Neuronal stem cell (in vitro differentiated cells): ENCODE results near the gene ZNF175.

Source experiments
- DNase-seq: peaks from one replicate; pipeline ENCODE4 v3.0.0-alpha.2; 2013; ENCODE audit warnings: low spot score
- H2AFZ ChIP-seq: one replicate; pipeline ENCODE4 v1.6.1; 2013; ENCODE audit warnings: mild to moderate bottlenecking, low read length, inconsistent platforms
- H2AK5ac ChIP-seq: 2 replicates; pipeline ENCODE4 v1.6.1; 2013; ENCODE audit warnings: low read depth, mild to moderate bottlenecking, inconsistent platforms, low read length, moderate library complexity, mixed read lengths
- H2BK120ac ChIP-seq: 2 replicates; pipeline ENCODE4 v1.6.1; 2013; ENCODE audit warnings: low read depth, mild to moderate bottlenecking, inconsistent platforms, low read length, moderate library complexity, mixed read lengths
- H2BK12ac ChIP-seq: one replicate; pipeline ENCODE4 v1.6.1; 2013; ENCODE audit warnings: low read length, inconsistent platforms
- H2BK15ac ChIP-seq: 2 replicates; pipeline ENCODE4 v1.6.1; 2013; ENCODE audit warnings: mild to moderate bottlenecking, low read length, inconsistent platforms, mixed read lengths
- H2BK5ac ChIP-seq: one replicate; pipeline ENCODE4 v1.6.1; 2013; ENCODE audit warnings: inconsistent platforms, mild to moderate bottlenecking, low read length, moderate library complexity
- H3K14ac ChIP-seq: one replicate; pipeline ENCODE4 v1.6.1; 2013; ENCODE audit warnings: low read length, inconsistent platforms
- H3K18ac ChIP-seq: 2 replicates; pipeline ENCODE4 v1.6.1; 2013; ENCODE audit warnings: low read length, inconsistent platforms
- H3K23ac ChIP-seq: 2 replicates; pipeline ENCODE4 v1.6.1; 2013; ENCODE audit warnings: low read depth, mild to moderate bottlenecking, mixed read lengths, low read length, inconsistent platforms; ENCODE audit not compliant: poor library complexity
- H3K27ac ChIP-seq: replicated peaks from 3 replicates; pipeline ENCODE4 v1.5.1; 2013; ENCODE audit warnings: low read length, inconsistent platforms
- H3K27me3 ChIP-seq, 3 experiments: 2 replicates each; pipeline ENCODE4 v1.6.1; 2013; ENCODE audit warnings: low read length in 3 of 3, mild to moderate bottlenecking in 2 of 3, inconsistent platforms in 1 of 3, low read depth in 1 of 3, mixed read lengths in 1 of 3, moderate library complexity in 1 of 3; ENCODE audit not compliant: control insufficient read depth in 3 of 3, insufficient read depth in 3 of 3
- H3K36me3 ChIP-seq, 2 donors: replicated peaks in 1 of 2; 2 replicates each; pipeline ENCODE4 v1.6.1; 2013; ENCODE audit warnings: low read length in 2 of 2; ENCODE audit not compliant: control insufficient read depth in 2 of 2, insufficient read depth in 2 of 2
- H3K4ac ChIP-seq: 2 replicates; pipeline ENCODE4 v1.6.1; 2013; ENCODE audit warnings: inconsistent platforms, mild to moderate bottlenecking, low read length, moderate library complexity
- H3K4me1 ChIP-seq, 2 donors: 1 replicate in 1 of 2; 2 replicates in 1 of 2; pipeline ENCODE4 v1.6.1; 2013; ENCODE audit warnings: low read length in 2 of 2, low read depth in 1 of 2; ENCODE audit not compliant: control insufficient read depth in 2 of 2, insufficient read depth in 1 of 2
- H3K4me2 ChIP-seq: one replicate; pipeline ENCODE4 v1.6.1; 2013; ENCODE audit warnings: mild to moderate bottlenecking, low read length, inconsistent platforms; ENCODE audit not compliant: insufficient read depth, poor library complexity, severe bottlenecking
- H3K4me3 ChIP-seq, 2 donors: 2 replicates each; pipeline ENCODE4 v1.5.1; 2013; ENCODE audit warnings: low read length in 2 of 2, mild to moderate bottlenecking in 2 of 2, inconsistent platforms in 1 of 2, moderate library complexity in 1 of 2
- H3K79me1 ChIP-seq: one replicate; pipeline ENCODE4 v1.6.1; 2013; ENCODE audit warnings: low read depth, mild to moderate bottlenecking, inconsistent platforms, low read length, moderate library complexity
- H3K9ac ChIP-seq: one replicate; pipeline ENCODE4 v1.6.1; 2013; ENCODE audit warnings: mild to moderate bottlenecking, low read depth, low read length, inconsistent platforms; ENCODE audit not compliant: poor library complexity
- H3K9me3 ChIP-seq, 2 donors: replicated peaks in 1 of 2; 2 replicates each; pipeline versions ENCODE3 to v1.6.1; 2013; ENCODE audit warnings: low read length in 2 of 2, mild to moderate bottlenecking in 2 of 2, inconsistent platforms in 1 of 2, low read depth in 1 of 2, mixed read lengths in 1 of 2, moderate library complexity in 1 of 2; ENCODE audit not compliant: control insufficient read depth in 2 of 2, insufficient read depth in 1 of 2
- H4K8ac ChIP-seq: one replicate; pipeline ENCODE4 v1.6.1; 2013; ENCODE audit warnings: low read depth, mild to moderate bottlenecking, inconsistent platforms, low read length, moderate library complexity
- H4K91ac ChIP-seq: one replicate; pipeline ENCODE4 v1.6.1; 2013; ENCODE audit warnings: low read length, low read depth, mild to moderate bottlenecking, inconsistent platforms; ENCODE audit not compliant: poor library complexity
- WGBS, 2 donors: extraction: QIAGEN DNeasy Blood & Tissue Kit; methylation state at CpG; one replicate each; pipeline ENCODE4 v1.1.7; 2013; ENCODE audit warnings: missing lambda C conversion rate in 2 of 2, mixed read lengths in 1 of 2; ENCODE audit not compliant: insufficient read length in 2 of 2, insufficient replicate concordance in 1 of 2; ENCODE audit errors: extremely low coverage in 2 of 2; 5-methylcytosine and 5-hydroxymethylcytosine counted together

The ZNF175 gene

DNA sequence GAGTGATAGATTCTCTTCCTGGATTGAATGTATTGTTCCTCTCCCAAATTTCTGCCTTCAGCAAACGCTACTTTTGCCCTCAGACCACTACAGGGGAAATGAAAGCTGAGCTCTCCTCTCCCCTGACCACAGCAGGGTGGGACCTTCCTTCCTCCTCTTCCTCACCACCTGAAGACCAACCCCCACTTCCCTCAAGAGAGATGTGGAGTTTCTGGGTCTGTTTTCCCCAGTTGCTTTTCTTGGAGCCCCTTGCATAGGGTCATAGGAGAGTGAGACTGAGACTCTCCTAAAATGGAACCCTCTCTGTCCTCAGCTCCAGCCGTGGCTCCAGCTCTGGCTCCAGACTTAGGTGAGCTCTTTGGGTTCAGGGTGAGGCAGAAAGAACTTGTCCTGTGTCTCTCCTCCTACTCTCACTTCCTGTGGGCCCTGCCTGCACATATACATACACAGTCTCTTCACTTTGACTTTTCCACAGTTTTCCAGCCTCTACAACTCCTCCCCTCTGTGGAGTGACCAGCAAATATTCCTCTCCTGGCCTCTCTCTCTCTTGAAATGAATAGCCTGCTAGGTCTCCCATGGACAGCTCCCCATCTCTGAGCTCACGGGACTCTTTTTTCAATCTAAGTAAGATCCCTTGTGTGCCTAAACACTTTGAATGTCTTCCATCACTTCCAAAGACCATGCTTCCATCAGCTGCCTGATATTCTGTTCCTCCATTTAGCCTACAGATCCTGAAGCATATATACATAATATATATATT is 19.2 kb upstream of the ZNF175 start:
- H3K27ac ChIP-seq, result no peak overlapping the region
- no peak overlapping the region for H4K8ac ChIP-seq
- no peak for DNase-seq
- no peak overlapping the region for H3K23ac ChIP-seq
- H2BK5ac ChIP-seq, result no peak overlapping the region
- H3K27me3 ChIP-seq, result peaks cover 0 to 3% (median 0%) of the 10 kb centered on the region in 3 experiments
- peaks cover 1% of the 10 kb centered on the region for H3K79me1 ChIP-seq
- no peak overlapping the region for H3K9ac ChIP-seq
- no peak overlapping the region for H4K91ac ChIP-seq
- H3K4me1 ChIP-seq, result no peaks in the 10 kb centered on the region
- H2BK120ac ChIP-seq, result no peak overlapping the region
- no peak overlapping the region for H2BK12ac ChIP-seq
- no CpG with 5 or more reads among the region's 3 CpGs for WGBS, 2 donors
- no peak overlapping the region for H3K14ac ChIP-seq
- no peak overlapping the region for H3K4me2 ChIP-seq
- no peak overlapping the region for H3K18ac ChIP-seq
- H2AFZ ChIP-seq, result no peak overlapping the region
- no peak overlapping the region for H3K4me3 ChIP-seq
- no peak overlapping the region for H2AK5ac ChIP-seq
- H3K36me3 ChIP-seq, result no peaks in the 10 kb centered on the region
- H3K4ac ChIP-seq, result no peak overlapping the region
- H2BK15ac ChIP-seq, result no peak overlapping the region
- H3K9me3 ChIP-seq, result peaks cover 0 to 9% of the 10 kb centered on the region in 2 donors

GRCh38 chr19:51552608-51552995 is 18.5 kb upstream of the ZNF175 start:
- Histone ChIP-seq H2BK5ac (no peak overlapping the region), H4K91ac (no peak overlapping the region), H3K9me3 (peaks cover 0 to 5% of the 10 kb centered on the region in 2 donors), H2AK5ac (no peak overlapping the region), H3K36me3 (no peaks in the 10 kb centered on the region), H3K18ac (no peak overlapping the region), H3K27ac (no peak overlapping the region), H3K4me3 (no peak overlapping the region), H3K4me1 (no peaks in the 10 kb centered on the region), H3K9ac (no peak overlapping the region), H3K14ac (no peak overlapping the region), H3K4me2 (no peak overlapping the region), H4K8ac (no peak overlapping the region), H3K79me1 (peaks cover 1% of the 10 kb centered on the region), H2BK12ac (no peak overlapping the region), H3K23ac (no peak overlapping the region), H2BK120ac (no peak overlapping the region), H2BK15ac (no peak overlapping the region), H3K4ac (no peak overlapping the region), H3K27me3 (peaks cover 0 to under 1% (median 0%) of the 10 kb centered on the region in 3 experiments), H2AFZ (no peak overlapping the region)
- no peak for DNase-seq
- no CpG with 5 or more reads among the region's 1 CpG for WGBS, 2 donors

DNA sequence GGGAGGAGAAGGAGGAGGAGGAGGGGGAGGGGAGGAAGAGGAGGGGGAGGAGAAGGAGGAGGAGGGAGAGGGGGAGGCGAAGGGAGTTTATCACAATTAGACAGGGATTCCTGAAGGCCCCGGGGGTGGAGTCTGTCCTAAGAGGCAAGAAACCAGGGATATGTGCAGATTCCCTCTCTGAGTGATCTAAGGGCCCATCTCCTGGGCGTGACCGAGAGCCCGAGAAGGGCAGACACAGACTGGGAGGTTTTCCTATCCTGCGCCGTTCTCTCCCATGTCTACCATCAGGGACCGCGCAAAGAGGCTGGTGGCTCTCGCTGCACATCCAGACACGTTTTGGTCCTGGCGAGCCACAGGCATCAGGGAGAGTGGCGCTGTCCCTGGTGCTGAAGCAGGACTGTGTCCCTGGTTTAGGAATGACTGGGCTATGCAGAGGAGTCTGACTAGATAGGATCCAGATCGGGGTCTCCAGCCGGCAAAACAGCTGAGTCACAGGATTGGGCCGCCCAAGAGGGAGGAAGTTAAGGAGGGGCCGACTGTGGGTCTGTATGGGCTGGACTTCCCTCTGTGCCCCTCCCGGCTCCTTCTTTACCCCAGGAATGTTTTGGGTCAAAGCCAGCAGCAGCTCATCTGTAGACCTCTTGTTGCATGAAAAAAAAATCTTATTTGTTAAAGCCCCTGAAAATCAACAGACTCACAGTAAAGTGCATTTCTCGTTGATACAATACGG is 17.9 kb upstream of the ZNF175 start:
- Histone ChIP-seq H3K4me1 (no peaks in the 10 kb centered on the region), H2BK12ac (no peak overlapping the region), H3K4me2 (no peak overlapping the region), H4K8ac (no peak overlapping the region), H3K9me3 (peaks cover 0 to 4% of the 10 kb centered on the region in 2 donors), H3K4me3 (no peak overlapping the region), H3K9ac (no peak overlapping the region), H3K23ac (no peak overlapping the region), H2AFZ (no peak overlapping the region), H3K4ac (no peak overlapping the region), H3K27ac (no peak overlapping the region), H3K18ac (no peak overlapping the region), H3K27me3 (no peaks in the 10 kb centered on the region), H3K36me3 (no peaks in the 10 kb centered on the region), H4K91ac (no peak overlapping the region), H2BK5ac (no peak overlapping the region), H2BK120ac (no peak overlapping the region), H2AK5ac (no peak overlapping the region), H3K14ac (no peak overlapping the region), H3K79me1 (peaks cover 1% of the 10 kb centered on the region), H2BK15ac (no peak overlapping the region)
- peak; percentile 79 for DNase-seq
- WGBS, 2 donors, result no CpG with 5 or more reads among the region's 20 CpGs

GRCh38 chr19:51559240-51559639 is 11.8 kb upstream of the ZNF175 start:
- H3K4me2 ChIP-seq, result no peak overlapping the region
- no CpG with 5 or more reads among the region's 1 CpG for WGBS, 2 donors
- no peak overlapping the region for H2BK12ac ChIP-seq
- no peak overlapping the region for H4K8ac ChIP-seq
- no peak overlapping the region for H3K4ac ChIP-seq
- no peaks in the 10 kb centered on the region for H3K36me3 ChIP-seq
- no peak overlapping the region for H2BK15ac ChIP-seq
- no peak overlapping the region for H2AFZ ChIP-seq
- H2BK120ac ChIP-seq, result no peak overlapping the region
- peaks cover 0 to 7% of the 10 kb centered on the region in 2 donors for H3K9me3 ChIP-seq
- H3K27ac ChIP-seq, result no peak overlapping the region
- no peak overlapping the region for H2BK5ac ChIP-seq
- no peaks in the 10 kb centered on the region for H3K79me1 ChIP-seq
- H3K4me3 ChIP-seq, result no peak overlapping the region
- H3K23ac ChIP-seq, result no peak overlapping the region
- no peak for DNase-seq
- peak overlapping the region; percentile 54 for H3K9ac ChIP-seq
- no peak overlapping the region for H2AK5ac ChIP-seq
- H4K91ac ChIP-seq, result no peak overlapping the region
- no peaks in the 10 kb centered on the region for H3K4me1 ChIP-seq
- no peak overlapping the region for H3K14ac ChIP-seq
- no peak overlapping the region for H3K18ac ChIP-seq
- peaks cover 0 to 10% (median 0%) of the 10 kb centered on the region in 3 experiments for H3K27me3 ChIP-seq
